ENCODE measurements around the gene RAET1G. TPM values are rescaled to one million over a fixed set of nuclear protein-coding genes. Genes with fewer than 3 reads are reported as not detected.
"Not testable (repeated sequence)": the region's sequence is repeated elsewhere in the genome, so short reads cannot be mapped to it uniquely, and the experiment has no call there.

Gene RAET1G
- total RNA-seq, 1 donor from 2014 or later, result 0.53 TPM

GRCh38 chr6:149925974-149926777 is 3.3 kb upstream of the RAET1G start:
- Mint-ChIP-seq H3K36me3 (no peaks in the 10 kb centered on the region), H3K4me1 (ENCODE audit: unreplicated experiment) (peaks cover 9% of the 10 kb centered on the region), H3K27ac (peak overlapping the region; percentile 4), H3K27me3 (peaks cover 90% of the 10 kb centered on the region), H3K9me3 (no peaks in the 10 kb centered on the region), H3K4me3 (peak overlapping the region; percentile 88)
- peak; percentile 90 for DNase-seq (ENCODE audit: extremely low spot score, unreplicated experiment)
- TF ChIP-seq, protein P1, sequence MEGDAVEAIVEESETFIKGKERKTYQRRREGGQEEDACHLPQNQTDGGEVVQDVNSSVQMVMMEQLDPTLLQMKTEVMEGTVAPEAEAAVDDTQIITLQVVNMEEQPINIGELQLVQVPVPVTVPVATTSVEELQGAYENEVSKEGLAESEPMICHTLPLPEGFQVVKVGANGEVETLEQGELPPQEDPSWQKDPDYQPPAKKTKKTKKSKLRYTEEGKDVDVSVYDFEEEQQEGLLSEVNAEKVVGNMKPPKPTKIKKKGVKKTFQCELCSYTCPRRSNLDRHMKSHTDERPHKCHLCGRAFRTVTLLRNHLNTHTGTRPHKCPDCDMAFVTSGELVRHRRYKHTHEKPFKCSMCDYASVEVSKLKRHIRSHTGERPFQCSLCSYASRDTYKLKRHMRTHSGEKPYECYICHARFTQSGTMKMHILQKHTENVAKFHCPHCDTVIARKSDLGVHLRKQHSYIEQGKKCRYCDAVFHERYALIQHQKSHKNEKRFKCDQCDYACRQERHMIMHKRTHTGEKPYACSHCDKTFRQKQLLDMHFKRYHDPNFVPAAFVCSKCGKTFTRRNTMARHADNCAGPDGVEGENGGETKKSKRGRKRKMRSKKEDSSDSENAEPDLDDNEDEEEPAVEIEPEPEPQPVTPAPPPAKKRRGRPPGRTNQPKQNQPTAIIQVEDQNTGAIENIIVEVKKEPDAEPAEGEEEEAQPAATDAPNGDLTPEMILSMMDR (conservative IDR thresholded peaks at IDR 0.05), result peak; percentile 89

DNA sequence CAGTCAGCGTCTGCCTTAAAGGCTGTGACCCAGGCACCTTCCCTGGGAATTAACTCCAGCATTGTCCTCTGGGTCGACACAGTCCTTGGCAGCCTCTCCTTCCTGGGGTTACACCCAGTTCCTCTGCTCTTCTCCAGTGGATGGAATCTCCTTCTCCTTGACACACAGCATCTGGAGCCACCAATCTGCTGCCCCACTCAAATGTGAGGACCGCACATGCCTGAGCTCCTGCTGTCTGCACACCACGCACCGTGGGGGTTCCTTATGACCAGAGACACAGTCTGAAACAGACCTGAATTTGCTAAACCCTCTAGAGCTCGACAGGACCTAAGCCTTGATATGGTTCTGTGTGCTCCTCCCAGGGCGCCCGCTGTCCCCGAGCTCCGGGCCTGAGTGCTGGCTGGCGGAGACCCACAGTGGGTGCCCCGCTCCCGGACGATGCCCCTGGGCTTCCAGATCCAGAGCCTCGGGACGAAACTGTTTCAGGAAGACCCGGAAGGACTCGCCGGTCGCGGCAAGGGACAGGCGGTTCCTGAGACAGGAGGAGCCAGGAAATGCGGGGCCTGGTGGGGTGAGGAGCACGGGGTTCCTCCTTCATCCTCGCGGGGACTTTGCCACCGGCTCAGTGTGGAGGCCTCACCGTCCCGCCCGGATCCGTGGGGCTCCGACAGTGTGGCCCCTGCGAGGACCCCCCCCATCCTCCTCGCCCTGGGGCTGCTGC is 2.5 kb upstream of the RAET1G start:
- Mint-ChIP-seq H3K27ac (no peak overlapping the region), H3K4me3 (peak overlapping the region; percentile 84), H3K4me1 (ENCODE audit: unreplicated experiment) (peaks cover 9% of the 10 kb centered on the region), H3K36me3 (no peaks in the 10 kb centered on the region), H3K27me3 (peaks cover 90% of the 10 kb centered on the region), H3K9me3 (no peaks in the 10 kb centered on the region)
- TF ChIP-seq, protein P1 (conservative IDR thresholded peaks at IDR 0.05), result no peak
- peak; percentile 68 for DNase-seq (ENCODE audit: extremely low spot score, unreplicated experiment)

DNA sequence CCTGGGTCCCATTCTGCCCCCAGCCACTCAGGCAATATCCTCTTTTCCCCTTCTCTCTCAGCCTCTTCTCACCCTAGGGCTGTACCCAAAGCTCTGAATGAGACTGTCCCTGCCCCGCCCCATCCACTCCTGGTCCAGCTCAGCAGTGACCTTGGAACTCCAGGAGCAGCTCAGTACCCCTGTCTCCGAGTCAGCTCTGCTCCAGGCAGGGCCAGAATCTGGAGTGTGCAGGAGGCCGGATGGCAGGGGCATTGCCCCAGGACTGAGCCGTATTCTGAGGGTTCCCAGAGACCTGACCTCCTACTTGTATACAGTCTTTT is 2.0 kb upstream of the RAET1G start:
- peak overlapping the region; percentile 84 for H3K4me3 Mint-ChIP-seq
- peaks cover 90% of the 10 kb centered on the region for H3K27me3 Mint-ChIP-seq
- H3K36me3 Mint-ChIP-seq, result no peaks in the 10 kb centered on the region

GRCh38 chr6:149924206-149924932 is 1.4 kb upstream of the RAET1G start:
- no peak for DNase-seq (ENCODE audit: extremely low spot score, unreplicated experiment)
- Mint-ChIP-seq H3K36me3 (no peaks in the 10 kb centered on the region), H3K9me3 (no peaks in the 10 kb centered on the region), H3K4me3 (peak overlapping the region; percentile 84), H3K27me3 (peaks cover 86% of the 10 kb centered on the region), H3K27ac (no peak overlapping the region), H3K4me1 (ENCODE audit: unreplicated experiment) (peaks cover 9% of the 10 kb centered on the region)
- TF ChIP-seq, protein P1 (conservative IDR thresholded peaks at IDR 0.05), result no peak

More for the DNA sequence above, 2.0 kb upstream of the RAET1G start:
- no peak for DNase-seq (ENCODE audit: extremely low spot score, unreplicated experiment)
- TF ChIP-seq, protein P1 (conservative IDR thresholded peaks at IDR 0.05), result no peak
- Mint-ChIP-seq H3K4me1 (ENCODE audit: unreplicated experiment) (peaks cover 9% of the 10 kb centered on the region), H3K9me3 (no peaks in the 10 kb centered on the region), H3K27ac (no peak overlapping the region)

DNA sequence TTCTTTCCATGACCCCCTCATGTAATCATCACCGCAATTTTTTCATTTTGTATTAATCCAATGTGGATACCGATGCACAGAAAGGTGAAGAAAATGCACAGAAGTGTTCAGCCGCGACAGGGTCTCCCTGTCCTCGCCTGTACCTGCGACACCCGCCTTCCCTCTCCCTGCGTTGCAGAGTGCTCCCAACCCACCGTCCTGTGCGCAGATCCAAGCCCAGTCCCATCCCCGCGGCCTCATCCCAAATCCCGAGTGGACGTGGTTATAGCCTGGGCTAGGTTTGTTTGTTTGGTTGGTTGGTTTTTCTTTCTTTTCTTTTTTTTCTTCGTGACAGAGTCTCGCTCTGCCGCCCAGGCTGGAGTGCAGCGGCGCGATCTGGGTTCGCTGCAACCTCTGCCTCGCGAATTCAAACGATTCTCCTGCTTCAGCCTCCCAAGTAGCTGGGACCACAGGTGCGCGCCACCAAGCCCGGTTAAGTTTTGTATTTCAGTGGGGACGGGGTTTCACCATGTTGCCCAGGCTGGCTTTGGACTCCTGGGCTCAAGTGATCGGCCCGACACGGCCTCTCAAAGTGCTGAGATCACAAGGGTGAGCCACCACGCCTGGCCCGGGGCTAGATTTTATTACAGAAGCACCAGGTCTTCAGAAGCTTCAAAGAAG is 536 bp upstream of the RAET1G start:
- Mint-ChIP-seq H3K27me3 (peaks cover 86% of the 10 kb centered on the region), H3K4me1 (ENCODE audit: unreplicated experiment) (peaks cover 9% of the 10 kb centered on the region), H3K9me3 (no peaks in the 10 kb centered on the region), H3K27ac (peak overlapping the region; percentile 28), H3K36me3 (no peaks in the 10 kb centered on the region), H3K4me3 (peak overlapping the region; percentile 88)
- peak; percentile 47 for DNase-seq (ENCODE audit: extremely low spot score, unreplicated experiment)
- TF ChIP-seq, protein P1 (conservative IDR thresholded peaks at IDR 0.05), result no peak

DNA sequence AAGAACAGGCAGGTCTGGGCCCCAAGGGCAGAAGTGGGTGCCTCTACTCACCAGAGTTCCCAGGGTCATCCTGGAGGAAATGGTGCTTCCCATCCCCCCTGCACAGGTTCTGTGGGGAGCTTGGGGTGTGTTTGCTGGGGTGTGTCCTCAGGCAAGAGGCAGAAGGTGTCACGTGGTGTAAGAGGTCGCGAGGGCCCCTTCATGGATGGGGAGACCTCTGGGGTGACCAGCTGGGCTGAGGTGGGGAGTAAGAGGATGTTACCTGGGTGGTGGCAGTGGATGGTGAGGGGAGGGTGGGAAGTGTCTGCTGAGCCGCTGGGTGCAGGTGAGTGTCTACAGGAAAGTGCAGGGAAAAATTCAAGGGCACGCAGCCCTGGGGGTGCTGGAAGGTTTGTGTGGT is 830 bp downstream of the RAET1G start:
- H3K36me3 Mint-ChIP-seq; H3K9me3 Mint-ChIP-seq; H3K27ac Mint-ChIP-seq; H3K4me1 Mint-ChIP-seq (ENCODE audit: unreplicated experiment): not testable (repeated sequence)
- Mint-ChIP-seq H3K4me3 (peak overlapping the region; percentile 88), H3K27me3 (peaks cover 80% of the 10 kb centered on the region)
- peak; percentile 50 for DNase-seq (ENCODE audit: extremely low spot score, unreplicated experiment)

Data from type B pancreatic cell (in vitro differentiated cells).